ENCODE data around the gene ENTPD2. TPM values are rescaled to one million over a fixed set of nuclear protein-coding genes. Genes with fewer than 3 reads are reported as not detected.

Gene ENTPD2
- total and polyA plus RNA-seq, 10 of the 15 experiments (the other 5 are each of a cell fraction or from before 2014, with no cell fraction given) = 0.15 to 1.8 (median 0.65) TPM; not detected in 2

DNA sequence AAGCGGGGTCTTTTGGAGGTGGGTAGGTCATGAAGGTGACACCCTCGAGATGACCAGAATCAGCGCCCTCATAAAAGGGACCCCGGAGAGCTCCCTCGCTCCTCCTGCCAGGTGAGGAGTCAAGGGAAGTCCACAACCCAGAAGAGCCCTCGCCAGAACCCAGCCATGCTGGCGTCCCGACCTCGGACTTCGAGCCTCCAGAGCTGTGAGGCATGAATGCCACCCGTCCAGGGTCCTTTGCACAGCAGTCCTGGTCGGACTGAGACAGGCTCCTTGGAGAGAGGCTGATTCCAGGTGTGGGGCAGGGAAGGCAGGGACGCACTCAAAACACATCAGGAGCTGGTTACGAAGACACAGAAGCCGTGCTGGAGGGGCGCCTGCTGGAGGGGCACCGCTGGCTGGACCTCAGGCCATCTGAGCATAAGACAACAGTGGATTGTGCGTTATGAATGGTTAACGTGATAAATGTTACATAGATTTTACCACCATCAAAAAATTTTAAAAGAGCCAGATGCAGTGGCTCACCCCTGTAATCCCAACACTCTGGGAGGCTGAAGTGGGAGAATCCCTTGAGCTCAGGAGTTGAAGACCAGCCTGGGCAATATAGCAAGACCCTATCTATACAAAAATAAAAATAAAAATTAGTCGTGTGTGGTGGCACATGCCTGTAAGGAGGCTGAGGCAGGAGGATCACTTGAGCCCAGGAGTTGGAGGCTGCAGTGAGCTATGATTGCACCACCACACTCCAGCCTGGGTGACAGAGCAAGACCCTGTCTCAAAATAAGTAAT lies 51.8 kb downstream of the ENTPD2 start:
- 72% methylated on average over 20 of the region's 20 CpGs for WGBS (ENCODE audit: insufficient coverage, insufficient replicate concordance, low lambda C conversion rate, missing lambda C conversion rate)
- peaks cover 2% of the 10 kb centered on the region; the same call in 2 of the 3 replicates for H3K9me3 ChIP-seq (replicated peaks; ENCODE audit: control insufficient read depth, insufficient read depth, low read length)
- H3K27ac ChIP-seq (ENCODE audit: control insufficient read depth, insufficient read depth) = no peak overlapping the region
- H3K4me2 ChIP-seq (ENCODE audit: control insufficient read depth, insufficient read depth) = no peak overlapping the region
- H3K4me1 ChIP-seq (ENCODE audit: control insufficient read depth, insufficient read depth, low read length) = peaks cover 26% of the 10 kb centered on the region
- POLR2A ChIA-PET = interaction anchor here (0.6 kb wide), 2 partner anchors 210 to 222 kb away, joined by 3 read pairs; no protein-coding TSS in a partner anchor
- no peak overlapping the region for H2AFZ ChIP-seq (ENCODE audit: control insufficient read depth, low read depth, low read length)
- no TSS peak for BruUV-seq (replicated peaks)
- no peak for FAIRE-seq
- RAD21 ChIA-PET (ENCODE audit: unreplicated experiment) = interaction anchor here (3.6 kb wide), 1 partner anchor 33 kb away, joined by 16 read pairs; no protein-coding TSS in a partner anchor
- ATAC-seq = no peak
- intact Hi-C loops (cut with micrococcal nuclease; ENCODE audit: unreplicated experiment) = no loop called here
- H3K4me3 ChIP-seq = no peak overlapping the region
- no peaks in the 10 kb centered on the region for H3K79me2 ChIP-seq (ENCODE audit: control insufficient read depth, insufficient read depth, low read length)
- CTCF ChIA-PET = interaction anchor here (1.3 to 1.7 kb wide), 4 partner anchors 9 to 54 kb away, joined by 3 to 13 read pairs (median 5); partner anchors contain the start of gene PAXX
- H3K9ac ChIP-seq (ENCODE audit: control insufficient read depth, insufficient read depth, low read length) = no peak overlapping the region
- DNase-seq (ENCODE audit: low read depth, low spot score) = no peak
- no peak for TF ChIP-seq LARP7 (IDR thresholded peaks at IDR 0.05)
- TF ChIP-seq POLR2A (IDR thresholded peaks at IDR 0.05; ENCODE audit: low read depth, low read length) = no peak
- no peak for TF ChIP-seq IKZF2 (IDR thresholded peaks at IDR 0.05)
- TF ChIP-seq SREBF2 (IDR thresholded peaks at IDR 0.05; ENCODE audit: low read length) = no peak
- TF ChIP-seq SMC3 (IDR thresholded peaks at IDR 0.05; ENCODE audit: borderline replicate concordance, low read length) = no peak
- TF ChIP-seq TCF3 (IDR thresholded peaks at IDR 0.05; ENCODE audit: borderline replicate concordance, insufficient read depth, low read depth, low read length) = no peak
- no peak for TF ChIP-seq BCLAF1 (IDR thresholded peaks at IDR 0.05)
- no peak for TF ChIP-seq E4F1 (IDR thresholded peaks at IDR 0.05; ENCODE audit: borderline replicate concordance, partially characterized antibody)
- no peak for TF ChIP-seq CHD2 (IDR thresholded peaks at IDR 0.05; ENCODE audit: borderline replicate concordance, low read depth, low read length)
- TF ChIP-seq DPF2 (IDR thresholded peaks at IDR 0.05) = no peak
- TF ChIP-seq CREM (IDR thresholded peaks at IDR 0.05; ENCODE audit: low read depth) = no peak
- TF ChIP-seq ZNF217 (IDR thresholded peaks at IDR 0.05) = no peak
- no peak for TF ChIP-seq ZBTB33 (IDR thresholded peaks at IDR 0.05)
- TF ChIP-seq ZNF622 (IDR thresholded peaks at IDR 0.05) = no peak
- TF ChIP-seq EZH2 (IDR thresholded peaks at IDR 0.05; ENCODE audit: borderline replicate concordance, control insufficient read depth, low read depth, low read length) = no peak
- TF ChIP-seq BHLHE40 (IDR thresholded peaks at IDR 0.05; ENCODE audit: borderline replicate concordance in 1 of 2, low read depth in 2 of 2, low read length in 1 of 2) = no peak
- TF ChIP-seq CREB1 (IDR thresholded peaks at IDR 0.05; ENCODE audit: low read depth) = no peak
- no peaks in the 10 kb centered on the region for H4K20me1 ChIP-seq (ENCODE audit: control insufficient read depth, insufficient read depth)
- in situ Hi-C loops (cut with MboI) = no loop called here
- SMC1A ChIA-PET (ENCODE audit: uncharacterized antibody, unreplicated experiment) = interaction anchor here (0.6 kb wide), 1 partner anchor 191 kb away, joined by 3 read pairs; no protein-coding TSS in a partner anchor
- no peaks in the 10 kb centered on the region for H3K36me3 ChIP-seq (ENCODE audit: control insufficient read depth in 2 of 2, insufficient read depth in 2 of 2, low read length in 1 of 2)
- peaks cover 0 to 6% of the 10 kb centered on the region in 2 experiments; a peak in 2 of 4 replicates for H3K27me3 ChIP-seq (replicated peaks in 1 of 2; ENCODE audit: control insufficient read depth in 2 of 2, insufficient read depth in 2 of 2, low read length in 1 of 2)
